ENCODE measurements around the gene NEGR1. TPM values are rescaled to one million over a fixed set of nuclear protein-coding genes. Genes with fewer than 3 reads are reported as not detected.

The NEGR1 gene
- total and polyA plus RNA-seq, 9 of the 15 experiments (the other 6 are each of a cell fraction or from before 2014, with no cell fraction given) = not detected

GRCh38 chr1:71831646-71832045, 450.7 kb downstream of the NEGR1 start (continued):
- TF ChIP-seq CTCF (IDR thresholded peaks at IDR 0.05 in 2 of 3, conservative IDR thresholded peaks at IDR 0.05 in 1 of 3; ENCODE audit: insufficient read depth in 2 of 3, low read depth in 1 of 3, low read length in 3 of 3) (no peak), ZZZ3 (IDR thresholded peaks at IDR 0.05) (no peak)

- DNase-seq (ENCODE audit: extremely low read depth in 1 of 4, low spot score in 3 of 4) (no peak), FAIRE-seq (no peak), ATAC-seq (no peak)
- no peaks in the 10 kb centered on the region for H3K4me1 ChIP-seq (replicated peaks in 1 of 2; ENCODE audit: control insufficient read depth in 2 of 2, insufficient read depth in 2 of 2, low read length in 2 of 2)
- H3K9me3 ChIP-seq (replicated peaks; ENCODE audit: control insufficient read depth, insufficient read depth, low read depth, low read length) = no peaks in the 10 kb centered on the region
- H3K4me3 ChIP-seq = no peak overlapping the region
- no peaks in the 10 kb centered on the region for H3K9me1 ChIP-seq (ENCODE audit: control insufficient read depth, insufficient read depth, low read length)
- POLR2A ChIA-PET = no interaction called here
- H3K9ac ChIP-seq (ENCODE audit: insufficient read depth in 1 of 2, low read depth in 2 of 2, low read length in 2 of 2) = no peak overlapping the region
- no peak overlapping the region for H3K4me2 ChIP-seq (ENCODE audit: insufficient read depth, low read length)
- 0% methylated on average over 8 of the region's 8 CpGs for WGBS (ENCODE audit: insufficient coverage, low coverage, missing lambda C conversion rate)
- TF ChIP-seq FOSL1 (tag; conservative IDR thresholded peaks at IDR 0.05) = no peak
- no peak for TF ChIP-seq E2F8 (IDR thresholded peaks at IDR 0.05; ENCODE audit: low read depth, partially characterized antibody)
- no peak for TF ChIP-seq BCOR (IDR thresholded peaks at IDR 0.05)
- no peak for TF ChIP-seq LCOR (CRISPR knock-in tag; IDR thresholded peaks at IDR 0.05)
- no peak for TF ChIP-seq NCOR1 (IDR thresholded peaks at IDR 0.05)
- no peak for TF ChIP-seq ZFP36 (IDR thresholded peaks at IDR 0.05; ENCODE audit: low read depth, low read length, partially characterized antibody)
- no peak for TF ChIP-seq SAFB2 (IDR thresholded peaks at IDR 0.05; ENCODE audit: borderline replicate concordance, low read depth, low read length, severe bottlenecking)
- no peak for TF ChIP-seq ZNF778 (CRISPR knock-in tag; IDR thresholded peaks at IDR 0.05)
- TF ChIP-seq MCM3 (IDR thresholded peaks at IDR 0.05) = no peak
- no peak for TF ChIP-seq HIVEP1 (CRISPR knock-in tag; IDR thresholded peaks at IDR 0.05)
- TF ChIP-seq THAP7 (CRISPR knock-in tag; IDR thresholded peaks at IDR 0.05) = no peak
- no peak for TF ChIP-seq ZNF431 (CRISPR knock-in tag; IDR thresholded peaks at IDR 0.05)
- no peak for TF ChIP-seq MLLT1 (IDR thresholded peaks at IDR 0.05)
- H3K36me3 ChIP-seq (ENCODE audit: control insufficient read depth, insufficient read depth, low read length) = no peaks in the 10 kb centered on the region
- no peak overlapping the region for H2AFZ ChIP-seq (ENCODE audit: low read depth, low read length)
- H3K79me2 ChIP-seq (ENCODE audit: control insufficient read depth, insufficient read depth, low read length) = no peaks in the 10 kb centered on the region
- CTCF ChIA-PET (ENCODE audit: low intra/inter-chr PET ratio) = no interaction called here
- intact Hi-C loops (cut with micrococcal nuclease) (no loop called here), in situ Hi-C loops (cut with MboI) (no loop called here)
- H3K27ac ChIP-seq (ENCODE audit: extremely low read depth, low read depth, low read length) = no peak overlapping the region
- H4K20me1 ChIP-seq (replicated peaks; ENCODE audit: control insufficient read depth, insufficient read depth, low read length) = no peaks in the 10 kb centered on the region
- BruUV-seq (replicated peaks) = no TSS peak
- no peaks in the 10 kb centered on the region for H3K27me3 ChIP-seq (ENCODE audit: control insufficient read depth in 2 of 2, insufficient read depth in 2 of 2, low read length in 2 of 2)
These were observed 453.0 kb downstream of the NEGR1 start for GRCh38 chr1:71829346-71829745.
